GM21526 (cell line): ENCODE data around the gene PCA3.

ENCODE experiments used
- ATAC-seq: cut with Tn5 transposase; IDR thresholded peaks from one replicate; pipeline ENCODE4 v1.9.1; 2021; ENCODE audit warnings: moderate library complexity; ENCODE audit not compliant: unreplicated experiment, low FRiP score

Gene PCA3

DNA sequence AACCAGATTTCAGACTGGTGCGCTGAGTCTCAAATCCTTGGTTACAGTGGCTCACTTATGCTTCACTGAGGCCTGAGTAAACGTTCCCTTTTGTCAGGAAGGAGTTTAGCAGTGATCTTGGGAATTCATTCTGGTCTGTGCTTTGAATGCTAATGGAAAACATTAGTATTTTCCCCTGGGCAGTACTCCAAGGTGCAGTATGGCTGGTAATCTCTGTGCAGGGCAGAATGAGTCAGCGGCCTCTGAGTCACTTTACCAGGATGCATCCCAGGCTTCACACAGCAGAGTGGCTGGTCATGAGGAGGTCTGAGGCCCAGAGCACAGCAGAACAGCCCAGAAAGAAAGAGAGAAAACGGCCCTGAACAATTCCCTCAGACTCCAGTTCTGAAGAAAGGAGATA lies 54.0 kb downstream of the PCA3 start:
- ATAC-seq = no peak

DNA sequence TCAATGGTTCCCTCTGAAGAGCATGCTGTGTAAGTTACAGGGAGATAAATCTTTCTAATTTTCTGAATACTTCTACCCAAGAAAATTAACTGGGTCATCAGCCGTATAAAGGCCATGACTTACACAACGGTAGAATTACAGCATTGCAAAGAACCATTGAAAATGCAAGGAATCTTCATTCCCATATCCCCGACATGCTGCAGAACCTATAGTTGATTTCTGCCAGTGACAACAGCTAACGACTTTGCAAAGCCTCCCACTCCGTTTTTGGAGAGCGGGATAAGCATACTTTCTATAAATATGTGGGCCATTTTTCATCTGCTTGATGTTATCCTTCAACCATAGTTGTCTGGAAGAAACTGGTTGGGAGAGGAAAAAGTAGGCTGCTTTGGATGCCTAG lies 56.2 kb downstream of the PCA3 start:
- no peak for ATAC-seq

DNA sequence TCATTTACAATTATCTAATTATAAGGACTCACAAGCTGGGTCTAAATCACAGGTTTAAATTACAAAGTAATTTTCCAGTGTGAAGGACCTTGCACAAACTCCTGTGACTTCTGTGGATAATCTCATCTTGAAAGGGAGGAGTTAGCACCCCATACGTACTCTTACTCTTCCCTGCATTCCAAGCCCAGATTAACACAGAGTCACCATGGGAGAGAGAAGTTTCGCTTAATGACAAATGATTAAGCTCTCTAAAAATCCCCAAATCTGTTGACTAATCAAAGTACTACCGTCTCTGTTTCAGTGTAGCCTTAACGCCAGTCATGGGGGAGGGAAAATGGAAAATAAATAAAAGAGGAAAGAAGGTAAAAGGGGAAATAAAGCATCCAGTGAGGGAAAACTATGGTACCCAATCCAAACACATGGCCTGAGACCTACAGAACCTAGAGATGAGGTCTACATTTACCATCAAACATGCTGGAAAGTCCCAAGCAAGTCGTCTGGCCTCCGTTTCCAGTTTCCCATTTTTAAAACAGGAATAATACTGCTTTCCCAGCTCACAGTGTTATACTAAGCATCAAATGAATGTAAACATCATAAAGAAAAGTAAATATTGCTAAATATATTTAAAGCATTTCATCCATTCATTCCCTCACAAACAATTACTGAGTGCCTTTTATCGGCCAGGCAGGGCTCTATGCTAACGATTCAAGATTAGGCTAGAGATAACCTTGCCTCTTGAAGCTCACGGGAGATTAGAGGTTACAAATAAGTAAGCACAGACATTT lies 63.2 kb downstream of the PCA3 start:
- ATAC-seq = no peak

DNA sequence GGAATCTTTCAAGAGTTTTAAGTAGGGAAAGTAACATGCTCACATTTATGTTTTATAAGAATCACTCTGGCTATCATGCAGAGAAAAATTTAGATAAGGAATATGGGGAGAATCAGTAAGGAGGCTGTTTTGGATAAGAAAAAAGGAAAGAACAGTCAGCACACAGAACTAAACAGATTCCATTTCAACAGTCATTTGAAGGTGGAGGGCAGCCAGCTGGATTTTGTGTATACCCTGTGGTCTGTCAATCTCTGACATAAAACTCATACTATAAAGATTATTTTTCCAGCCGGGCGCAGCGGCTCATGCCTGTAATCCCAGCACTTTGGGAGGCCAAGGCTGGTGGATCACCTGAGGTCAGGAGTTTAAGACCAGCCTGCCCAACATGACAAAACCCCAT lies 64.2 kb downstream of the PCA3 start:
- no peak for ATAC-seq

DNA sequence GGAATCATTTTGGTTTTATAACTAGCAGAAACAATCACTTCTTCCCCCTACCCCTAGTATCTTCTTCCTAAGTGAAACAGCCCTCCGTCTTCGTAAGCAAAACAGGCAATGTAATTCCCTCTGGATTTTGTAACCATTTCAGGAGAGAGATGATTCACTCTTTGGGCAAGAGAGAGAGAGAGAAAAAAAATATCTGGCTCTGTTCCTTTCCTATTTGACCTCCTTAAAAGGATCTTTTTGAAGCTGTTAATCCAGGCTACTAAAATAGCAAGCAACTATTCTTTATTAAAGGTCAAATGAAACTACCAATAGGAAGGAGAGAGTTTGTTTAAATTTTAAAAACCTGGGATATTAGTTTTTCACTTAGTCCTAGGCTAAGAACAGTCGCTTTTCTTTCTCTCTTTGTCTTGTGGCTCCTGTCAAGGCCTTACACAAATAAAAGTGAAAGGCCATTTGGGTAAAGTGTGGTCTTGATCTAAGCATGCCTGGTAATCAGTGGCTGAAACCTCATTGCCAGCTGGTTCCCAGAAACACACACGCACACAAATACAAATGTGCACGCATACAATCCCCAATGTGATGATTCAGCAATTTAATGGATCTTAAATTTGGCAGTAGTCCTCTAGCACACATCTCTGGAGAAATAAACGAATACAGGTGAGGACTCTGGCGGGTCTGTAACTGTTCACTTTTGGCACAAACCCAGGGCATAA lies 71.5 kb downstream of the PCA3 start:
- no peak for ATAC-seq
